PC-3 (cell line): ENCODE measurements around the gene MCEMP1. TPM values are rescaled to one million over a fixed set of nuclear protein-coding genes. Genes with fewer than 3 reads are reported as not detected.

Experiments
- ATAC-seq: fragments of 200-7000 bp; cut with Tn5 transposase; 2 replicates; pipeline ENCODE4 v1.9.1; 2020; ENCODE audit warnings: mild to moderate bottlenecking, moderate library complexity
- BruUV-seq: library from RNA; stranded (reverse); fragments of 400-500 nt; replicated peaks from 2 replicates; lab custom pipeline; 2021; lab: Mats Ljungman, UMichigan
- CTCF ChIA-PET: fragments of 300-600 bp; sonication (Branson Sonifier 250); formaldehyde crosslinking; loops from one replicate; lab custom pipeline; 2022; ENCODE audit warnings: antibody characterized with exemption; lab: Charles Lee
- POLR2A ChIA-PET: fragments of 300-600 bp; sonication (Branson Sonifier 250); formaldehyde crosslinking; loops from one replicate; lab custom pipeline; 2022; ENCODE audit warnings: antibody characterized with exemption; ENCODE audit not compliant: unreplicated experiment; lab: Charles Lee
- DNase-seq: peaks from one replicate; pipeline ENCODE4 v3.0.0-alpha.2; 2015
- H2AFZ ChIP-seq: fragments of 300-600 bp; sonication (generic); 2 replicates; pipeline ENCODE4 v1.6.0; 2016; ENCODE audit warnings: antibody characterized with exemption, low read length
- H3F3A ChIP-seq: fragments of 300-600 bp; sonication (generic); one replicate; pipeline ENCODE4 v1.6.0; 2017; ENCODE audit warnings: antibody characterized with exemption, low read length, control low read depth, mild to moderate bottlenecking; ENCODE audit not compliant: unreplicated experiment
- H3K27ac ChIP-seq: fragments of 300-600 bp; sonication (generic); 2 replicates; pipeline ENCODE4 v1.5.1; 2016; ENCODE audit warnings: mild to moderate bottlenecking, low read length
- H3K27me3 ChIP-seq: fragments of 300-600 bp; sonication (generic); 2 replicates; pipeline ENCODE4 v1.6.1; 2016; ENCODE audit warnings: low read length, mixed read lengths
- H3K36me3 ChIP-seq: fragments of 300-600 bp; sonication (generic); 2 replicates; pipeline ENCODE4 v1.6.1; 2016; ENCODE audit warnings: low read depth, mixed run types, low read length, mixed read lengths
- H3K4me1 ChIP-seq: fragments of 300-600 bp; sonication (generic); 2 replicates; pipeline ENCODE4 v1.5.1; 2016; ENCODE audit warnings: low read length; ENCODE audit not compliant: insufficient read depth
- H3K4me2 ChIP-seq: fragments of 300-600 bp; sonication (generic); 2 replicates; pipeline ENCODE4 v1.6.0; 2016; ENCODE audit warnings: low read length
- H3K4me3 ChIP-seq: fragments of 300-600 bp; sonication (generic); 2 replicates; pipeline ENCODE4 v1.5.1; 2016; ENCODE audit warnings: mild to moderate bottlenecking, low read length, mixed read lengths
- H3K79me2 ChIP-seq: fragments of 300-600 bp; sonication (generic); 2 replicates; pipeline ENCODE4 v1.6.1; 2017; ENCODE audit warnings: low read length, mixed read lengths
- H3K9ac ChIP-seq: fragments of 300-600 bp; sonication (generic); 2 replicates; pipeline ENCODE4 v1.6.0; 2016; ENCODE audit warnings: mild to moderate bottlenecking, low read length
- H3K9me2 ChIP-seq: fragments of 300-600 bp; sonication (generic); replicated peaks from 2 replicates; pipeline ENCODE4 v1.6.1; 2016; ENCODE audit warnings: mixed run types, low read length, mixed read lengths
- H3K9me3 ChIP-seq: fragments of 300-600 bp; sonication (generic); 2 replicates; pipeline ENCODE4 v1.6.1; 2016; ENCODE audit warnings: low read length, mixed read lengths
- H4K20me1 ChIP-seq: fragments of 300-600 bp; sonication (generic); 2 replicates; pipeline ENCODE4 v1.6.1; 2016; ENCODE audit warnings: low read length, mixed read lengths
- EZH2 ChIP-seq: fragments of 300-600 bp; sonication (generic); IDR thresholded peaks from one replicate; pipeline ENCODE4 v1.6.1; 2017; ENCODE audit warnings: antibody characterized with exemption, mild to moderate bottlenecking, low read length; ENCODE audit not compliant: unreplicated experiment
- EZH2phosphoT487 ChIP-seq: fragments of 300-600 bp; sonication (generic); IDR thresholded peaks from 2 replicates; pipeline ENCODE4 v1.6.1; 2018; ENCODE audit warnings: mild to moderate bottlenecking, antibody characterized with exemption, low read length, borderline replicate concordance
- intact Hi-C: fragments of 100-400 bp; cut with micrococcal nuclease; formaldehyde crosslinking; loops from 2 replicates; pipeline ENCODE4 v1.9.0; 2023
- total RNA-seq: library from RNA; depleted of rRNA; stranded (reverse); fragments of >200 nt; gene quantifications from 2 replicates; pipeline ENCODE4 v1.2.3, GENCODE V29; 2014
- TF ChIP-seq, protein P1 (sequence below): fragments of 300-600 bp; sonication (generic); conservative IDR thresholded peaks from 2 replicates; pipeline ENCODE4 v1.5.1; 2017; ENCODE audit warnings: antibody characterized with exemption, low read depth, mild to moderate bottlenecking, low read length

The MCEMP1 gene
- total RNA-seq, 1 experiment from 2014 or later, result not detected

DNA sequence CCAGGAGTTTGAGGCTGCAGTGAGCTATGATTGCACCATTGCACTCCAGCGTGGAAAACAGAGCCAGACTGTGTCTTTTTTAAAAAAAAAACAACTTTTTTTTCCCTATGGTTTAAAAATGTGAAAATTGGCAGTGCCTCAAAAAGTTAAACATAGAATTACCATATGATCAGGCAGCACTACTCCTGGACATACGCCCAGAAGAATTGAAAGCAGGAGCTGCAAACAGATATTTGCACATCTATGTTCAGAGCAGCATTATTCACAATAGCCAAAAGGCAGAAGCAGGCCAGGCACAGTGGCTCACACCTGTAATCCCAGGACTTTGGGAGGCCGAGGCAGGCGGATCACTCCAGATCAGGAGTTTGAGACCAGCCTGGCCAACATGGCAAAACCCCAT lies 11.8 kb upstream of the MCEMP1 start:
- DNase-seq (no peak), ATAC-seq (peak; percentile 20; the same call in 1 of the 2 replicates)
- Histone ChIP-seq H3K27me3 (peaks cover 17% of the 10 kb centered on the region; the same call in 1 of the 2 replicates), H3K4me1 (no peaks in the 10 kb centered on the region), H3K4me3 (no peak overlapping the region), H3K79me2 (no peaks in the 10 kb centered on the region), H4K20me1 (no peaks in the 10 kb centered on the region), H3F3A (no peaks in the 10 kb centered on the region), H3K4me2 (no peak overlapping the region), H2AFZ (no peak overlapping the region), H3K27ac (no peak overlapping the region), H3K36me3 (no peaks in the 10 kb centered on the region), H3K9me2 (no peaks in the 10 kb centered on the region), H3K9me3 (no peaks in the 10 kb centered on the region), H3K9ac (no peak overlapping the region)
- no TSS peak for BruUV-seq
- ChIA-PET POLR2A (no interaction called here), CTCF (no interaction called here)
- TF ChIP-seq, protein P1, sequence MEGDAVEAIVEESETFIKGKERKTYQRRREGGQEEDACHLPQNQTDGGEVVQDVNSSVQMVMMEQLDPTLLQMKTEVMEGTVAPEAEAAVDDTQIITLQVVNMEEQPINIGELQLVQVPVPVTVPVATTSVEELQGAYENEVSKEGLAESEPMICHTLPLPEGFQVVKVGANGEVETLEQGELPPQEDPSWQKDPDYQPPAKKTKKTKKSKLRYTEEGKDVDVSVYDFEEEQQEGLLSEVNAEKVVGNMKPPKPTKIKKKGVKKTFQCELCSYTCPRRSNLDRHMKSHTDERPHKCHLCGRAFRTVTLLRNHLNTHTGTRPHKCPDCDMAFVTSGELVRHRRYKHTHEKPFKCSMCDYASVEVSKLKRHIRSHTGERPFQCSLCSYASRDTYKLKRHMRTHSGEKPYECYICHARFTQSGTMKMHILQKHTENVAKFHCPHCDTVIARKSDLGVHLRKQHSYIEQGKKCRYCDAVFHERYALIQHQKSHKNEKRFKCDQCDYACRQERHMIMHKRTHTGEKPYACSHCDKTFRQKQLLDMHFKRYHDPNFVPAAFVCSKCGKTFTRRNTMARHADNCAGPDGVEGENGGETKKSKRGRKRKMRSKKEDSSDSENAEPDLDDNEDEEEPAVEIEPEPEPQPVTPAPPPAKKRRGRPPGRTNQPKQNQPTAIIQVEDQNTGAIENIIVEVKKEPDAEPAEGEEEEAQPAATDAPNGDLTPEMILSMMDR, result no peak
- intact Hi-C loops, result no loop called here

DNA sequence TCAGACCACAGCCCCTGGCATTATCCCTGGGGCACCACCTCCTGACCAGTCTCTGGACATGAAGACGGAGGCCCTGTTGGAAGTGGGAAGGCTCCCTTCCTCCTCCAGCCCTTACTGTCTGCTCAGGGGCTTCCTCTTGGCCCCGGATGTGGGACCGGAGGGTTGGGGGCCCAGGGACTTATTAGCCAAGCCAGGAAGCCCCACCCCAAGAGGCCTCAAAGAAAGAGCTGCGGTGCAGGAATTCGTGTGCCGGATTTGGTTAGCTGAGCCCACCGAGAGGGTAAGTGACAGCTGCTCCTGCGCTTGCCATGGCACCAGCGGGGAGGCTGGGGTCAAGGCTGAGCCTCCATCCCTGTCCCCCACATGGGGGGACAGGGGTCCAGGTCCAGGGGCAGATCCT lies 8.0 kb upstream of the MCEMP1 start, which contains the start of gene RETN:
Gene RETN (plus strand): TSS at position 208 of the 400 bp plus-strand sequence. CDS start 278 bp downstream, outside the sequence.
- no peaks in the 10 kb centered on the region for H3K4me1 ChIP-seq
- no peaks in the 10 kb centered on the region for H3K9me3 ChIP-seq
- no peak within 1 kb of the TSS for H3K4me3 ChIP-seq
- H3K36me3 ChIP-seq, result no peaks in the 10 kb centered on the region
- no peak within 1 kb of the TSS for H3K9ac ChIP-seq
- TF ChIP-seq, protein P1, result no peak
- TF ChIP-seq EZH2 (no peak), EZH2phosphoT487 (no peak)
- peaks cover 8% of the 10 kb centered on the region; the same call in 1 of the 2 replicates for H3K27me3 ChIP-seq
- H3K27ac ChIP-seq, result no peak within 1 kb of the TSS
- no peak within 1 kb of the TSS for H3K4me2 ChIP-seq
- H4K20me1 ChIP-seq, result no peaks in the 10 kb centered on the region
- no peak for DNase-seq
- H3K79me2 ChIP-seq, result no peaks in the 10 kb centered on the region
- ChIA-PET POLR2A (no interaction called here), CTCF (interaction anchor here (0.8 to 1.2 kb wide), 2 partner anchors 12 to 100 kb away, joined by 4 to 5 read pairs; partner anchors contain the start of gene TRAPPC5)
- no peak for ATAC-seq
- intact Hi-C loops, result no loop called here
- no peaks in the 10 kb centered on the region for H3K9me2 ChIP-seq
- BruUV-seq, result no TSS peak
- no peaks in the 10 kb centered on the region for H3F3A ChIP-seq
- H2AFZ ChIP-seq, result no peak within 1 kb of the TSS

- H3K27me3 ChIP-seq, result peaks cover 8% of the 10 kb centered on the region; the same call in 1 of the 2 replicates
- H4K20me1 ChIP-seq, result no peaks in the 10 kb centered on the region
- no peak overlapping the region for H3K4me2 ChIP-seq
- H2AFZ ChIP-seq, result no peak overlapping the region
- no peak overlapping the region for H3K4me3 ChIP-seq
- TF ChIP-seq EZH2phosphoT487 (no peak), EZH2 (no peak)
- TF ChIP-seq, protein P1, result no peak
- no peaks in the 10 kb centered on the region for H3F3A ChIP-seq
- BruUV-seq, result no TSS peak
- H3K27ac ChIP-seq, result no peak overlapping the region
- no peaks in the 10 kb centered on the region for H3K9me2 ChIP-seq
- no peaks in the 10 kb centered on the region for H3K36me3 ChIP-seq
- intact Hi-C loops, result no loop called here
- H3K4me1 ChIP-seq, result no peaks in the 10 kb centered on the region
- no peak overlapping the region for H3K9ac ChIP-seq
- DNase-seq (no peak), ATAC-seq (no peak)
- ChIA-PET POLR2A (no interaction called here), CTCF (interaction anchor here (0.8 to 1.2 kb wide), 2 partner anchors 11 to 101 kb away, joined by 4 to 5 read pairs; partner anchors contain the start of gene TRAPPC5)
- H3K79me2 ChIP-seq, result no peaks in the 10 kb centered on the region
- H3K9me3 ChIP-seq, result no peaks in the 10 kb centered on the region
Observed at GRCh38 chr19:7669641-7670040, 7.2 kb upstream of the MCEMP1 start.
